Activated naive CD4-positive, alpha-beta T cell treated with anti-CD3 and anti-CD28 coated beads, Interleukin-2, amount 50 U/mL, for 24 hours (primary cell): Measurements from ENCODE around the gene VAMP3.
"Not testable (repeated sequence)": the region's sequence is repeated elsewhere in the genome, so short reads cannot be mapped to it uniquely, and the experiment has no call there.

ENCODE experiments used
- H3K27ac Mint-ChIP-seq: one replicate; pipeline ENCODE4 v1.8.0; 2021; ENCODE audit warnings: mild to moderate bottlenecking, mixed read lengths
- H3K27me3 Mint-ChIP-seq: one replicate; pipeline ENCODE4 v1.8.0; 2021; ENCODE audit warnings: mixed read lengths
- H3K36me3 Mint-ChIP-seq: one replicate; pipeline ENCODE4 v1.8.0; 2021; ENCODE audit warnings: mixed read lengths
- H3K4me1 Mint-ChIP-seq: one replicate; pipeline ENCODE4 v1.8.0; 2021; ENCODE audit warnings: mixed read lengths
- H3K4me3 Mint-ChIP-seq: one replicate; pipeline ENCODE4 v1.8.0; 2021; ENCODE audit warnings: mild to moderate bottlenecking, mixed read lengths
- H3K9me3 Mint-ChIP-seq: one replicate; pipeline ENCODE4 v1.8.0; 2021; ENCODE audit warnings: mixed read lengths

The VAMP3 gene

DNA sequence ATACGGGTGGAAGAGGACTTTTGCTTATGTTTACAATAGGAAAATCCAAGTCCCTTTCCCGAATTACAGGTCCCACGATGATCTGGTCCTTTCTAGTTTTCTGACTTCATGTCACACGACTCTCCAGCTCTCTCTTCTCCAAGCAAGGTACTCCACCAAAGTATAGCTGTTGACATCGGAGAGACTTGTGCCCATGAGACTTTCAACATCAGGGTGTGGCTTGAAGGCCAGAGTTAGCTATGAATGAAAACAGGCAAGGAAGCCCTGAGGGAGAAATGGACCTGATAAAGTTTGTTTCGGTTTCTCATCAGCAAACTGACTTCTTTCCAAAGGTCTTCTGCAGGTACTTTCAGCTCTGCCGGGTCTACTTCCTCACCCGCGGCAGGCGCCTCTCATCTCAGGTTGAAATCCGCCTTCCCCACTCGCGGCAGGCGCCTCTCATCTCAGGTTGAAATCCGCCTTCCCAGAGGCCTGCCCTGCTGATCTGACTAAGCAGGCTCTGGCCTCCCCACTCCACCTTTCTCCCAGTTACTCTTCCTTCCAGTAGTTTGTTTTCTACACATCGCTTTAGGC lies 10.9 kb downstream of the VAMP3 start:
- Mint-ChIP-seq H3K27me3 (no peaks in the 10 kb centered on the region), H3K27ac (peak overlapping the region; percentile 91), H3K36me3 (peaks cover 9% of the 10 kb centered on the region), H3K9me3 (no peaks in the 10 kb centered on the region), H3K4me1 (peaks cover 29% of the 10 kb centered on the region), H3K4me3 (peak overlapping the region; percentile 81)

DNA sequence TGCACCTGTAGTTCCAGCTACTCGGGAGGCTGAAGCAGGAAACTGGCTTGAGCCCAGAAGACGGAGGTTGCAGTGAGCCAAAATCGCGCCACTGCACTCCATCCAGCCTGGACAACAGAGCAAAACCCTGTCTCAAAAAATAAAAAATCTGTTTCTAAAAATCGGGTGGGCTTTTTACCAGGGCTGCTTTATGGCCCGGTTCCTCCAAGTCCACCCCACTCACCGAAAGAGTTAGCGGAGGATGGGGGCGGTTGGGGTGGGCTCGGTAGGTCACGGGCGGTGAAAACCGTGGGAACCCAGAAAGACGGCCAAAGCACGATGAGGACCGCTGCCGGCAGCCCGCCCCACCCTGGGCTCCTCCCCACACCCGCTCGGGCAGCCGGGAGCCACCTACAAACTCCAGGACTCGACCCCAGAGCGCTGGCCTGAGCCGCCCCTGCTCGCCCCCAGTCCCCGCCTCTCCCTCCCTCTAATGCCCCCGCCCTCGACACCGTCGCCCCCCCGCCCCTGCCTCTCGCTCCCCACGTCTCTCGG lies 12.1 kb downstream of the VAMP3 start:
- Mint-ChIP-seq H3K27ac (no peak overlapping the region), H3K27me3 (no peaks in the 10 kb centered on the region), H3K4me3 (peak overlapping the region; percentile 81), H3K4me1 (peaks cover 29% of the 10 kb centered on the region), H3K36me3 (peaks cover 10% of the 10 kb centered on the region), H3K9me3 (no peaks in the 10 kb centered on the region)

DNA sequence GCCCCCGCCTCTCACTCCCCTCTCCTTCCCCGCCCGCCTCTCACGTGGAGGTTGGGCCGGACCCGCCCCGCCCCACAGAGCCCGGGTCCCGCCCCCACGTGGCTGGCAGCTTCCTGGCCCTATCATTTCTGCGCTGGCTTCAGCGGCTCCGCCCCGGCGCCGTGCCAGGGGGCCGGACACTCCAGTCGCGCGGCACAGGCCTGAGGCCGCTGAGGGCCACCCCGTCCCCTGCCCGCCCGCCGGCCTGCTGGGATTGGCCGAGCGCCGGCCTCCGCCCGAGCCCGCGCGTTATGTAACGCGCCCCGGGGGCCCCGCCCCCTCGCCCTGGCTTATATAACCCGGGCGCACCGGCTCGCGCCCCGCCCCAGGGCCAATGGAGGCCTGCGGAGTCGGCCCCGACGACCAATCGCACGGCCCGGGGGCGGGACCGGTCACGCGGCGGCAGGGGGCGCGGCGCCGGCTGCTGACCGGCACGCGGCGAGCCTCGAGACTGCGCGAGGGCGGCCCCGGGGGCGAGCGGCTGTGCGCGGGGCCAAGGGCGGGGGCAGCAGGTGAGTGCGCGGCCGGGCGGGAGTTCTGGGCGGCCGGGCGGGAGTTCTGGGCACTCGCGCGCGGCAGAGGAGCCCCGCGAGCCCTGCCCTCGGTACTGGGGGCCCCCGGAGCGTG lies 12.9 kb downstream of the VAMP3 start, which contains the start of gene PER3:
Gene PER3, plus strand, starts transcription at position 466 of the 666 bp plus-strand sequence. CDS start 587 bp downstream, outside the sequence.
- H3K27ac Mint-ChIP-seq = no peak within 1 kb of the TSS
- H3K36me3 Mint-ChIP-seq = peaks cover 11% of the 10 kb centered on the region
- H3K27me3 Mint-ChIP-seq = no peaks in the 10 kb centered on the region
- peak within 1 kb of the TSS; percentile 81 for H3K4me3 Mint-ChIP-seq
- H3K9me3 Mint-ChIP-seq = no peaks in the 10 kb centered on the region
- H3K4me1 Mint-ChIP-seq = peaks cover 29% of the 10 kb centered on the region

DNA sequence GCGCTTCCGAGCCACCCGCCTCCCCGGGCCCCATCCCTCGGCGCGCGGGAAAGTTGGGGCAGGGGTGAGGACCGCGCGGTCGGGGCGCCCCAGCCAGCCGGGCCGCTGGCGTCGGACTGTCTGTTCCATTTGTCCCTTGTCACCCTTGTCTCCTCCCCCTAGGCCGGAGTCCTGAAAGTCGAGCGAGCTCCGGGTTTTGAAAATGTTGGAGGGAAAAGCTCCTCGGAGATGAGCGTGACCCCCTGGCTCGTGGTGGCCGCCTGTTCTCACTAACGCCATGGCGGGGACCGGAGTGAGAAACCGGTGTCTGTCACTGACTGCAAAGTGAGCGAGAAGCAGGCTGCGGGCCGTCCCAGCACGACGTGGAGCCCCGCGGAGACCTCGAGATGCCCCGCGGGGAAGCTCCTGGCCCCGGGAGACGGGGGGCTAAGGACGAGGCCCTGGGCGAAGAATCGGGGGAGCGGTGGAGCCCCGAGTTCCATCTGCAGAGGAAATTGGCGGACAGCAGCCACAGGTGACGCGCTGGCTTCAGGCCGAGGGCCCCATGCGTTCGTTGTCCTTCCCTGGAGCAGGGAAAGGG lies 13.5 kb downstream of the VAMP3 start:
- Mint-ChIP-seq H3K9me3 (peaks cover under 1% of the 10 kb centered on the region), H3K4me3 (peak overlapping the region; percentile 51), H3K4me1 (peaks cover 29% of the 10 kb centered on the region), H3K27ac (no peak overlapping the region), H3K36me3 (peaks cover 17% of the 10 kb centered on the region), H3K27me3 (no peaks in the 10 kb centered on the region)

DNA sequence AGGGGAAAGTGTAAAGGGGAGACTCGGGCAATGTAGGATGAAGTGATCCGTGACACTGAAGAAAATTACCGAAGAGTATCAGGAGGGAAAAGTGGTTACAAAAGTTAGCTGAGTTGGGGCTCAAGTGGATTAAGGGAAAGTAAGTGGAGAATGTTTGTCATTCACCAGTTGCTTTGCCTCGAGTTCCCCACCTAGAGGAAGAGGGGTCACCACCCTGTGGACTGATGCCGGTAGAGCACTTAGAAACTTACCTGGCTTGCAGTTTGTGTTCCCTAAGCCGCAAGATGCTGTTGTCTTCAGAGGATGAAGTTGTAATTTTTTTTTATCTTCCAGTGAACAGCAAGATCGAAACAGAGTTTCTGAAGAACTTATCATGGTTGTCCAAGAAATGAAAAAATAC lies 14.0 kb downstream of the VAMP3 start:
- no peak overlapping the region for H3K27ac Mint-ChIP-seq
- peaks cover 22% of the 10 kb centered on the region for H3K36me3 Mint-ChIP-seq
- no peaks in the 10 kb centered on the region for H3K27me3 Mint-ChIP-seq
- H3K9me3 Mint-ChIP-seq = peaks cover 6% of the 10 kb centered on the region
- H3K4me1 Mint-ChIP-seq = peaks cover 29% of the 10 kb centered on the region
- peak overlapping the region; percentile 51 for H3K4me3 Mint-ChIP-seq

- Mint-ChIP-seq H3K27ac (no peak overlapping the region), H3K4me1 (peaks cover 22% of the 10 kb centered on the region), H3K27me3 (no peaks in the 10 kb centered on the region), H3K9me3 (peaks cover 12% of the 10 kb centered on the region), H3K36me3 (peaks cover 35% of the 10 kb centered on the region), H3K4me3 (no peak overlapping the region)
Measured at GRCh38 chr1:7786795-7787194, 15.7 kb downstream of the VAMP3 start.

DNA sequence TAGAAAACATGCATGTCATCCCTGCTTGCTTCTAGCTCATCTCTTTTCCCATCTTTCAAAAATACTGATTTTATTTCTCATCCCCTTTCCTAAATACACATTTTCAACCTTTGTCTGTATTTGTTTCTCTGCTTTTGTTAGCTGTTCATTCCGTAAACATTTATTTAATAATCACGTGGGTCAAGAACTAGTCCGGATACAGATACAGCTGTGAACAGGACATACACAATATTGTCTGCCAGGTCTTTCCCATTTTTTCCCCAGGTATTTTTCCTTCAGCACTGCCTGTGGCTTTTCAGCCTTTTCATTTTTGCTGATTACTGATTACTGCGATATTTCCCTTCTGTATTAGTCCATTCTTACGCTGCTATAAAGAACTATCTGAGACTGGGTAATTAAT lies 18.7 kb downstream of the VAMP3 start:
- Mint-ChIP-seq H3K4me3 (no peak overlapping the region), H3K4me1 (peaks cover 8% of the 10 kb centered on the region), H3K36me3 (peaks cover 38% of the 10 kb centered on the region), H3K9me3 (peaks cover 12% of the 10 kb centered on the region), H3K27me3 (no peaks in the 10 kb centered on the region), H3K27ac (no peak overlapping the region)

- peaks cover 35% of the 10 kb centered on the region for H3K36me3 Mint-ChIP-seq
- not testable (repeated sequence) for H3K27ac Mint-ChIP-seq, H3K27me3 Mint-ChIP-seq, H3K4me1 Mint-ChIP-seq, H3K4me3 Mint-ChIP-seq
- H3K9me3 Mint-ChIP-seq = peaks cover 12% of the 10 kb centered on the region
Measured at GRCh38 chr1:7791027-7791426, 19.9 kb downstream of the VAMP3 start.

DNA sequence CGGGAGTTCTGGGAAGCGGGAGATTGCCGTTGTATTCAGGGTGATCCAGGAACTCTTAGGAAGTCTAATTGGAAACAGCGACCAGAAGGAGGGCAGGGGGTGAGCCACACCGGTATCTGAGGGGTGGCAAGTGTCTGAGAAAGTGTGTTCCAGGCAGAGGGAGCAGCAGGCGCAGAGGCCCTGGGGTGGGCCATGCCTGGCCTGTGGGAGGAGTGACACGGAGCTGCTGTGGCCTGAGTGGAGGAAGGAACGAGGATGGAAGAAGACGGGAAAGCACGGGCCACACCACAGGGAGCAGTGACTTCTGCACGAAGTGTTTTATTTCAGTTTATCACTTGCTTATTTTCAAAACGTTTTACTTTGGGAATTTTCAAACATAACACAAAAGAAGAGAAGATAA lies 24.3 kb downstream of the VAMP3 start:
- Mint-ChIP-seq H3K27me3 (no peaks in the 10 kb centered on the region), H3K27ac (peak overlapping the region; percentile 52), H3K9me3 (peaks cover 3% of the 10 kb centered on the region), H3K4me3 (no peak overlapping the region), H3K4me1 (no peaks in the 10 kb centered on the region), H3K36me3 (peaks cover 18% of the 10 kb centered on the region)

GRCh38 chr1:7805460-7805859 lies 34.4 kb downstream of the VAMP3 start:
- peaks cover 7% of the 10 kb centered on the region for H3K36me3 Mint-ChIP-seq
- H3K27me3 Mint-ChIP-seq = no peaks in the 10 kb centered on the region
- H3K4me3 Mint-ChIP-seq = no peak overlapping the region
- H3K9me3 Mint-ChIP-seq = no peaks in the 10 kb centered on the region
- H3K4me1 Mint-ChIP-seq = no peaks in the 10 kb centered on the region
- no peak overlapping the region for H3K27ac Mint-ChIP-seq

GRCh38 chr1:7808253-7808844 lies 37.3 kb downstream of the VAMP3 start:
- Mint-ChIP-seq H3K4me1 (no peaks in the 10 kb centered on the region), H3K36me3 (peaks cover 20% of the 10 kb centered on the region), H3K27me3 (no peaks in the 10 kb centered on the region)

DNA sequence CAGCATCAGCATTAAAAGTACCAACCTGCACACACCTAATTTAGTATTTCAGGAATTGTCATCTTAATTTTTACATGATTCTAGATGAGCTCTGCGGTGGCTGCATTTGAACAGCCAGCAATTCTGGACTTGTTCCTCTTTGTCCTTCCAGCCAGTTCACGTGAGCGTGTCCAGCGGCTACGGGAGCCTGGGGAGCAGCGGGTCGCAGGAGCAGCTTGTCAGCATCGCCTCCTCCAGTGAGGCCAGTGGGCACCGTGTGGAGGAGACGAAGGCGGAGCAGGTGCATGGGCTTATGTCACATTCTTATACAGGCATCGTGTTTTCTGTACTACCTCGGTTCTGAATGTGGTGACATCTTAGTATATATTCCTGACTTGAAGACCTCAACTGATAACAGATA lies 38.6 kb downstream of the VAMP3 start:
- Mint-ChIP-seq H3K27me3 (no peaks in the 10 kb centered on the region), H3K36me3 (peaks cover 29% of the 10 kb centered on the region), H3K4me1 (no peaks in the 10 kb centered on the region), H3K9me3 (peaks cover 15% of the 10 kb centered on the region), H3K27ac (no peak overlapping the region), H3K4me3 (no peak overlapping the region)

More at GRCh38 chr1:7808253-7808844, 37.3 kb downstream of the VAMP3 start:
- Mint-ChIP-seq H3K9me3 (peaks cover 5% of the 10 kb centered on the region), H3K27ac (no peak overlapping the region), H3K4me3 (no peak overlapping the region)

GRCh38 chr1:7810395-7810794 lies 39.3 kb downstream of the VAMP3 start:
- Mint-ChIP-seq H3K4me1 (no peaks in the 10 kb centered on the region), H3K36me3 (peaks cover 26% of the 10 kb centered on the region), H3K9me3 (peaks cover 15% of the 10 kb centered on the region), H3K27me3 (no peaks in the 10 kb centered on the region), H3K4me3 (no peak overlapping the region), H3K27ac (no peak overlapping the region)

GRCh38 chr1:7811476-7811875 lies 40.4 kb downstream of the VAMP3 start:
- peaks cover 26% of the 10 kb centered on the region for H3K36me3 Mint-ChIP-seq
- H3K9me3 Mint-ChIP-seq = peaks cover 15% of the 10 kb centered on the region
- H3K4me3 Mint-ChIP-seq = no peak overlapping the region
- no peaks in the 10 kb centered on the region for H3K27me3 Mint-ChIP-seq
- H3K27ac Mint-ChIP-seq = no peak overlapping the region
- H3K4me1 Mint-ChIP-seq = no peaks in the 10 kb centered on the region

DNA sequence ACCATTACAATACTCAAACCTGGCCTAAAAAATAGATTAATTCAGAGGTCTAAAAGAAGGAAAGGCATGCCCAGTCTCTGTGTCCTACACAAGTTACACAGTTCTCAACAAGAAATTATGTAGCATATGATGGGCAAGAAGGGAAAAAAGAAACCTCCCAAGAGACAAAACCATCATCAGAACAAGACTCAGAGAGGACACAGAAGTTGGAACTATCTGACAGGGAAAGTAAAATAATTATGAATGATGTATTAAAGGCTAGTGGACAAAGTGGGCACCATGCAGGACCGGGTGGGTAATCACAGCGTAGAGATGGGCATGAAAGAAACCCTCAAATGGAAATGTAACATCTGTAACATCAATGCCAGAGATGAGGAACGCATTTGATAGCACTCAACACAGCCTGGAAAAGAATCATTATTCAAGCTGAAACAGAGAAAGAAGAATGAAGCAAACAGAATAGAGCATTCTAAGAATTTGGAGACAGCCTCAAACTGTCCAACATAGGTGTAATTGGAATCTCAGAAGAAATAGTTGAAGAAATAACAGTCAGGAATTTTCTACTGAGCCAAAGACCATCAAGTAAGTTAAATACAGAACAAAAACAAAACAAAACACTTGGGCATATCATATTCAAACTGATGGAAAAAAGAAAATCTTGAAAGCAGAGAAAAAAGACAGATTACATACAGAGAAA lies 42.7 kb downstream of the VAMP3 start:
- Mint-ChIP-seq H3K4me1 (no peaks in the 10 kb centered on the region), H3K27ac (no peak overlapping the region), H3K27me3 (no peaks in the 10 kb centered on the region), H3K4me3 (no peak overlapping the region), H3K36me3 (peaks cover 26% of the 10 kb centered on the region), H3K9me3 (peaks cover 15% of the 10 kb centered on the region)
